GM23338 (cell line): ENCODE data around the gene SIPA1.

Experiments
- CTCF ChIP-seq, 2 experiments: fragments of 200-600 bp in 1 of 2; sonication (generic) in 1 of 2; conservative IDR thresholded peaks; 2 replicates each; pipeline versions ENCODE4 v1.5.1 to v1.6.1; 2016 to 2017; ENCODE audit warnings: antibody characterized with exemption in 2 of 2, low read depth in 2 of 2, mild to moderate bottlenecking in 2 of 2, moderate library complexity in 1 of 2
- EZH2 ChIP-seq: fragments of 200-600 bp; sonication (generic); IDR thresholded peaks from one replicate; pipeline ENCODE4 v1.8.0; 2017; ENCODE audit warnings: antibody characterized with exemption, mild to moderate bottlenecking, low read depth; ENCODE audit not compliant: unreplicated experiment

GRCh38 chr11:65622011-65622410 is 15.9 kb upstream of the SIPA1 start:
- TF ChIP-seq CTCF (conservative IDR thresholded peaks at IDR 0.05; ENCODE audit: low read depth in 2 of 2) (no peak), EZH2 (no peak)
